Epithelial cell of prostate (primary cell): ENCODE data around the gene ITCH.
"Not testable (repeated sequence)": the region's sequence is repeated elsewhere in the genome, so short reads cannot be mapped to it uniquely, and the experiment has no call there.

Source experiments
- DNase-seq: peaks from one replicate; pipeline ENCODE4 v3.0.0-alpha.2; 2011; ENCODE audit warnings: low read depth, low spot score
- H3K27ac ChIP-seq: fragments of 450-650 bp; 2 replicates; pipeline ENCODE4 v1.5.1; 2017; ENCODE audit warnings: mild to moderate bottlenecking

Gene ITCH

GRCh38 chr20:34374209-34374760, 11.2 kb downstream of the ITCH start:
- H3K27ac ChIP-seq = no peak overlapping the region
- DNase-seq = no peak

GRCh38 chr20:34375977-34376430, 12.9 kb downstream of the ITCH start:
- no peak for DNase-seq
- no peak overlapping the region for H3K27ac ChIP-seq

GRCh38 chr20:34377072-34377847, 14.2 kb downstream of the ITCH start:
- H3K27ac ChIP-seq = no peak overlapping the region
- no peak for DNase-seq

GRCh38 chr20:34382174-34382573, 19.1 kb downstream of the ITCH start:
- no peak overlapping the region for H3K27ac ChIP-seq
- no peak for DNase-seq

GRCh38 chr20:34382877-34383455, 19.9 kb downstream of the ITCH start:
- H3K27ac ChIP-seq, DNase-seq: not testable (repeated sequence)

- peak overlapping the region; percentile 79 for H3K27ac ChIP-seq
- no peak for DNase-seq
Measured at GRCh38 chr20:34385464-34385863, 22.4 kb downstream of the ITCH start.

GRCh38 chr20:34388000-34388399, 24.9 kb downstream of the ITCH start:
- H3K27ac ChIP-seq = peak overlapping the region; percentile 79
- no peak for DNase-seq

GRCh38 chr20:34388678-34389077, 25.6 kb downstream of the ITCH start:
- peak overlapping the region; percentile 79 for H3K27ac ChIP-seq
- no peak for DNase-seq

- peak overlapping the region; percentile 79 for H3K27ac ChIP-seq
- no peak for DNase-seq
Measured at GRCh38 chr20:34389206-34389953, 26.3 kb downstream of the ITCH start.

- H3K27ac ChIP-seq = peak overlapping the region; percentile 79
- DNase-seq = no peak
Measured at GRCh38 chr20:34389954-34390555, 27.0 kb downstream of the ITCH start.

GRCh38 chr20:34396408-34396807, 33.3 kb downstream of the ITCH start:
- no peak for DNase-seq
- H3K27ac ChIP-seq = no peak overlapping the region

- no peak overlapping the region for H3K27ac ChIP-seq
- DNase-seq = no peak
Measured at GRCh38 chr20:34397096-34397495, 34.0 kb downstream of the ITCH start.

- not testable (repeated sequence) for DNase-seq
Measured at GRCh38 chr20:34400776-34401175, 37.7 kb downstream of the ITCH start.

GRCh38 chr20:34401741-34402455, 38.8 kb downstream of the ITCH start:
- no peak for DNase-seq
- no peak overlapping the region for H3K27ac ChIP-seq

More at GRCh38 chr20:34400776-34401175, 37.7 kb downstream of the ITCH start:
- H3K27ac ChIP-seq = peak overlapping the region; percentile 6

- H3K27ac ChIP-seq = no peak overlapping the region
- no peak for DNase-seq
Measured at GRCh38 chr20:34402461-34402860, 39.4 kb downstream of the ITCH start.

GRCh38 chr20:34403063-34403827, 40.2 kb downstream of the ITCH start:
- H3K27ac ChIP-seq = peak overlapping the region; percentile 3

GRCh38 chr20:34403908-34404307, 40.8 kb downstream of the ITCH start:
- no peak for DNase-seq
- H3K27ac ChIP-seq = no peak overlapping the region

More at GRCh38 chr20:34403063-34403827, 40.2 kb downstream of the ITCH start:
- no peak for DNase-seq

GRCh38 chr20:34404803-34405202, 41.7 kb downstream of the ITCH start:
- DNase-seq = no peak
- no peak overlapping the region for H3K27ac ChIP-seq

GRCh38 chr20:34405247-34405651, 42.2 kb downstream of the ITCH start:
- not testable (repeated sequence) for H3K27ac ChIP-seq, DNase-seq
